HG03571 (cell line): ENCODE measurements around the gene TYK2.

ENCODE experiments used
- ATAC-seq: cut with Tn5 transposase; IDR thresholded peaks from one replicate; pipeline ENCODE4 v1.9.1; 2021; ENCODE audit not compliant: unreplicated experiment

Gene TYK2

GRCh38 chr19:10316229-10317044, 63.9 kb downstream of the TYK2 start:
- no peak for ATAC-seq

DNA sequence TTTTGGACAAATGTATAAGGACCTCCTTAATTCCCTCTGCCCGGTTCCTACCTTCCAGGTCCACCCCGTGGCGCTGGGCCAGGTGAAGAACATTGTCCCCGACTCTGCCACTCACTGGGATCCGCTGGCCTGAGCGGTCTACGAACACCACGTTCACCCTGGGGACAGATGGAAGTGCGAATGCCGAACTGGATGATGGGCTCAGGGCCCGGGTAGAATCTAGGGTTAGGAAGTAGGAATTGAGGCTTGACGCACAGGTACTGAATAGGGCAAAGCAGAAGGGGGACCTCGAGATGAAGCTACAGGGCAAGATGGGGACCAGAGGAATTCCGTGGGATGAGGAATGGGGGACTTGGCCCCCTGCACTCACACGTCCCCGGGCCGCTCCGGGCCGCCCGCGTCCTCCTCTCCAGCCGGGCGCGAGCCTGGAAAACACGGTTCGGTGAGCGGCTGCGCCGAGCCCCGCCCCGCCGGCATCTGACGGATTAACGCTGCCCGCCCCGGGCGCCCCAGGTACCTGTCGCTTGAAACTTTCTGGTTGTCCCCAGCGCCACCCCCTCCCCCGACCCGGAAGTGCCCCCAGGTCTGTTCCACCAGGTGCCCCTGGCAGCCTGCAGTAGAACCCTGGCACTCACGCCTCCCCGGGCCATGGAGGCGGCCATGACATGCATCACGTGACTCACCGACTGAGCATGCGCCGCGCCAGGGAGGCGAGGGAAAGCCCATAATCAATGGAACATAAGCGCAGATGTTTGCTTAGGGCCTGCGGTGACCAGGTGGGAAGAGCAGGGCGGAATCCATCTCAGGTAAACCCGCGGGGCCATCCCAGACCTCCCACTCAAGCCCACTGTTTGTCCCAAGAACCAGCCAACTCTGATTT, 64.8 kb downstream of the TYK2 start, which contains the start of gene FDX2:
Gene FDX2 (minus strand): TSS at position 681 of the 880 bp plus-strand sequence. CDS start 19 bp downstream, at position 662.
- ATAC-seq: peak; percentile 68

GRCh38 chr19:10309423-10309822, 70.9 kb downstream of the TYK2 start, which contains the start of gene ZGLP1:
Gene ZGLP1, minus strand, starts transcription at chr19:10309815.
- ATAC-seq: no peak

- no peak for ATAC-seq
Observed at GRCh38 chr19:10306327-10306726, 74.0 kb downstream of the TYK2 start.

DNA sequence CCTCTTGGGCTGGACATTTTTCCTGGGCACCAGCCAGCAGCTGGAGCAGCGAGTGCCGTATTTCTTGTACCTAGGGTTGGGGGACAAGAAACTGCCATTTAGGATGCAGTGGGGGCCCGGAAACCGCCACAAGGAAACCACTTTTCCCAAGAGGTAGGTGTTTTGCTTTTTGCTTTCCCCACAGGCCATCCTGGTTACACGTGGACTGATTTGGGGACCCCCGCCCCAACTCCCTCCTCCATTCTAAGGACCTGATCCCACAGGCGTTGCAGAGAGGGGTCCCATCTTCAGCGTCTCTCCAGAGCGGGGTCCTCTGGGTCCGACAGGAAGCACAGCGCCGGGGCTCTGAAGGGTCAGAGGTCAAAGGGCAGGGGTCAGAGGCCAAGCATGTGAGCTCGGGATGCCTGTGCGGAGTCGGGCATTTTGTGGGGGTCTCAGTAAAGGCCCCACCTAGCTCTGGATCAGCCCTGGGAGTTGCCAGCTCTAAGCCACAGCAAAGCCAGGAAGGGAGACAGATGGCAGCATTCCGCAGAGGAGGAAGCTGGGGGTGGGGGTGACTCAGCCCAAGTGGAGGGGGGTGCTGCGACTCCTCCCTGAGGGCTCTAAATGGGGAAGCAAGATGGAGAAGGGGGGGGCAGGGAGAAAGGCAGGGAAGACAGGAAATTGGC, 75.1 kb downstream of the TYK2 start:
- ATAC-seq: no peak
